Activated CD4-positive, alpha-beta T cell treated with anti-CD3 and anti-CD28 coated beads, Interleukin-2, amount 50 U/mL, for 4 hours (primary cell): ENCODE data around the gene TBC1D10B.
"Not testable (repeated sequence)": the region's sequence is repeated elsewhere in the genome, so short reads cannot be mapped to it uniquely, and the experiment has no call there.

Source experiments
- DNase-seq, 2 experiments: peaks; one replicate each; pipeline ENCODE4 v3.0.0-alpha.2; 2020

Gene TBC1D10B

GRCh38 chr16:30324220-30324619, 46.1 kb downstream of the TBC1D10B start:
- not testable (repeated sequence) for DNase-seq

GRCh38 chr16:30318647-30319046, 51.6 kb downstream of the TBC1D10B start:
- DNase-seq, result not testable (repeated sequence)

- not testable (repeated sequence) for DNase-seq
These were observed 59.4 kb downstream of the TBC1D10B start for GRCh38 chr16:30310937-30311336.

- DNase-seq, result not testable (repeated sequence)
These were observed 61.0 kb downstream of the TBC1D10B start for GRCh38 chr16:30309255-30309654.
